SK-N-SH treated with all-trans-retinoic acid at 6 μM for 48 hours (cell line): ENCODE results near the gene UNC13C.

Experiments used
- ATAC-seq: fragments of 200-7000 bp; cut with Tn5 transposase; 3 replicates; pipeline ENCODE4 v1.9.1; 2020; ENCODE audit warnings: mild to moderate bottlenecking, moderate library complexity
- ARNTL ChIP-seq: fragments of 450-650 bp; formaldehyde crosslinking; IDR thresholded peaks from 2 replicates; pipeline ENCODE4 v1.5.0; 2020; ENCODE audit warnings: low read depth, mild to moderate bottlenecking, moderate library complexity, borderline replicate concordance
- BACH2 ChIP-seq: fragments of 250-450 bp; sonication (Bioruptor Pico); IDR thresholded peaks from 2 replicates; pipeline ENCODE4 v1.9.0; 2021; ENCODE audit warnings: mild to moderate bottlenecking, borderline replicate concordance
- CSDC2 ChIP-seq: fragments of 250-450 bp; sonication (Bioruptor Pico); IDR thresholded peaks from 2 replicates; pipeline ENCODE4 v1.5.0; 2020; ENCODE audit warnings: mild to moderate bottlenecking, moderate library complexity
- ESRRG ChIP-seq: fragments of 250-450 bp; sonication (Bioruptor Pico); IDR thresholded peaks from 2 replicates; pipeline ENCODE4 v1.6.1; 2021; ENCODE audit warnings: mild to moderate bottlenecking
- GLIS3 ChIP-seq: fragments of 250-450 bp; sonication (Bioruptor Pico); IDR thresholded peaks from 2 replicates; pipeline ENCODE4 v1.5.0; 2020; ENCODE audit warnings: mild to moderate bottlenecking, moderate library complexity
- ISL1 ChIP-seq: fragments of 250-450 bp; sonication (Bioruptor Pico); IDR thresholded peaks from 2 replicates; pipeline ENCODE4 v2.1.2; 2022; ENCODE audit warnings: mild to moderate bottlenecking, moderate library complexity
- OSR1 ChIP-seq: fragments of 250-450 bp; sonication (Bioruptor Pico); IDR thresholded peaks from 2 replicates; pipeline ENCODE4 v1.8.0; 2022; ENCODE audit warnings: moderate library complexity, mild to moderate bottlenecking, inconsistent platforms
- PPARA ChIP-seq: fragments of 250-450 bp; sonication (Bioruptor Pico); IDR thresholded peaks from 2 replicates; pipeline ENCODE4 v1.5.0; 2020; ENCODE audit warnings: mild to moderate bottlenecking, borderline replicate concordance
- RARB ChIP-seq: fragments of 250-450 bp; sonication (Bioruptor Pico); IDR thresholded peaks from 2 replicates; pipeline ENCODE4 v1.8.0; 2021; ENCODE audit warnings: mild to moderate bottlenecking, moderate library complexity
- SNAI2 ChIP-seq: fragments of 250-450 bp; sonication (Bioruptor Pico); IDR thresholded peaks from 2 replicates; pipeline ENCODE4 v1.5.0; 2020; ENCODE audit warnings: mild to moderate bottlenecking, moderate library complexity
- TCF4 ChIP-seq: fragments of 250-450 bp; sonication (Bioruptor Pico); IDR thresholded peaks from 2 replicates; pipeline ENCODE4 v1.8.0; 2021; ENCODE audit warnings: mild to moderate bottlenecking, moderate library complexity, borderline replicate concordance
- TOX ChIP-seq: fragments of 250-450 bp; sonication (Bioruptor Pico); IDR thresholded peaks from 2 replicates; pipeline ENCODE4 v1.8.0; 2021; ENCODE audit warnings: mild to moderate bottlenecking, moderate library complexity, borderline replicate concordance
- ZC3H10 ChIP-seq: fragments of 250-450 bp; sonication (Bioruptor Pico); IDR thresholded peaks from 2 replicates; pipeline ENCODE4 v1.5.1; 2021; ENCODE audit warnings: mild to moderate bottlenecking, moderate library complexity
- ZFP3 ChIP-seq: fragments of 250-450 bp; sonication (Bioruptor Pico); IDR thresholded peaks from 2 replicates; pipeline ENCODE4 v1.5.0; 2020; ENCODE audit warnings: mild to moderate bottlenecking, moderate library complexity
- ZNF565 ChIP-seq: fragments of 450-650 bp; formaldehyde crosslinking; conservative IDR thresholded peaks from 2 replicates; pipeline ENCODE4 v1.5.0; 2020; ENCODE audit warnings: low read depth, mild to moderate bottlenecking, moderate library complexity
- ZNF70 ChIP-seq: fragments of 450-650 bp; formaldehyde crosslinking; IDR thresholded peaks from 2 replicates; pipeline ENCODE4 v1.5.0; 2020; ENCODE audit warnings: mild to moderate bottlenecking, moderate library complexity
- ZNF8 ChIP-seq: fragments of 450-650 bp; formaldehyde crosslinking; IDR thresholded peaks from 2 replicates; pipeline ENCODE4 v1.5.0; 2020; ENCODE audit warnings: mild to moderate bottlenecking, moderate library complexity
- TF ChIP-seq, protein P1 (sequence below): fragments of 250-450 bp; sonication (Bioruptor Pico); IDR thresholded peaks from 2 replicates; pipeline ENCODE4 v1.8.0; 2020; ENCODE audit warnings: mild to moderate bottlenecking, moderate library complexity, borderline replicate concordance
- TF ChIP-seq, protein P2 (sequence below): fragments of 250-450 bp; sonication (Bioruptor Pico); IDR thresholded peaks from 2 replicates; pipeline ENCODE4 v1.5.1; 2020; ENCODE audit warnings: low read depth, mild to moderate bottlenecking, moderate library complexity
- TF ChIP-seq, protein P3 (sequence below): fragments of 250-450 bp; sonication (Bioruptor Pico); IDR thresholded peaks from 2 replicates; pipeline ENCODE4 v1.5.1; 2021; ENCODE audit warnings: mild to moderate bottlenecking, moderate library complexity
- TF ChIP-seq, protein P4 (sequence below): fragments of 250-450 bp; sonication (Bioruptor Pico); IDR thresholded peaks from 2 replicates; pipeline ENCODE4 v1.5.0; 2020; ENCODE audit warnings: mild to moderate bottlenecking, moderate library complexity
- TF ChIP-seq, protein P5 (sequence below): fragments of 250-450 bp; sonication (Bioruptor Pico); IDR thresholded peaks from 2 replicates; pipeline ENCODE4 v1.8.0; 2021; ENCODE audit warnings: low read depth, mild to moderate bottlenecking, moderate library complexity, borderline replicate concordance

UNC13C gene

DNA sequence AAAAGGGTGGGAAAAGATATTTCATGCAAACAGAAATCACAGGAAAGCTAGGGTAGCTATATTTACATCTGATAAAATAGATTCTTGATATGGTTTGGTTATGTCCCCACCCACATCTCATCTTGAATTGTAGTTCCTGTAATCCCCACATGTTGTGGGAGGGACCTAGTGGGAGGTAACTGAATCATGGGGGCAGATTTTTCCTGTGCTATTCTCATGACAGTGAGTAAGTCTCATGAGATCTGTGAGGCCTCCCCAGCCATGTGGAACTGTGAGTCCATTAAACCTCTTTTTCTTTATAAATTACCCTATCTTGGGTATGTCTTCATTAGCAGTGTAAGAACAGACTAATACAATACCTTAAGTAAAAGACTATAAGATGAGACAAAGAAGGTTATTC is 660.4 kb downstream of the UNC13C start:
- ATAC-seq: no peak
- no peak for TF ChIP-seq TOX (CRISPR knock-in tag)
- TF ChIP-seq, protein P1, sequence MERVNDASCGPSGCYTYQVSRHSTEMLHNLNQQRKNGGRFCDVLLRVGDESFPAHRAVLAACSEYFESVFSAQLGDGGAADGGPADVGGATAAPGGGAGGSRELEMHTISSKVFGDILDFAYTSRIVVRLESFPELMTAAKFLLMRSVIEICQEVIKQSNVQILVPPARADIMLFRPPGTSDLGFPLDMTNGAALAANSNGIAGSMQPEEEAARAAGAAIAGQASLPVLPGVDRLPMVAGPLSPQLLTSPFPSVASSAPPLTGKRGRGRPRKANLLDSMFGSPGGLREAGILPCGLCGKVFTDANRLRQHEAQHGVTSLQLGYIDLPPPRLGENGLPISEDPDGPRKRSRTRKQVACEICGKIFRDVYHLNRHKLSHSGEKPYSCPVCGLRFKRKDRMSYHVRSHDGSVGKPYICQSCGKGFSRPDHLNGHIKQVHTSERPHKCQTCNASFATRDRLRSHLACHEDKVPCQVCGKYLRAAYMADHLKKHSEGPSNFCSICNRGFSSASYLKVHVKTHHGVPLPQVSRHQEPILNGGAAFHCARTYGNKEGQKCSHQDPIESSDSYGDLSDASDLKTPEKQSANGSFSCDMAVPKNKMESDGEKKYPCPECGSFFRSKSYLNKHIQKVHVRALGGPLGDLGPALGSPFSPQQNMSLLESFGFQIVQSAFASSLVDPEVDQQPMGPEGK (CRISPR knock-in tag): no peak
- no peak for TF ChIP-seq ZNF8 (CRISPR knock-in tag)
- TF ChIP-seq TCF4 (CRISPR knock-in tag): no peak
- no peak for TF ChIP-seq ZNF70 (CRISPR knock-in tag)
- TF ChIP-seq RARB: no peak
- TF ChIP-seq ESRRG: no peak
- TF ChIP-seq OSR1 (CRISPR knock-in tag): no peak
- TF ChIP-seq GLIS3: no peak
- no peak for TF ChIP-seq PPARA (CRISPR knock-in tag)
- TF ChIP-seq ZC3H10: no peak
- no peak for TF ChIP-seq ISL1 (CRISPR knock-in tag)
- TF ChIP-seq, protein P2, sequence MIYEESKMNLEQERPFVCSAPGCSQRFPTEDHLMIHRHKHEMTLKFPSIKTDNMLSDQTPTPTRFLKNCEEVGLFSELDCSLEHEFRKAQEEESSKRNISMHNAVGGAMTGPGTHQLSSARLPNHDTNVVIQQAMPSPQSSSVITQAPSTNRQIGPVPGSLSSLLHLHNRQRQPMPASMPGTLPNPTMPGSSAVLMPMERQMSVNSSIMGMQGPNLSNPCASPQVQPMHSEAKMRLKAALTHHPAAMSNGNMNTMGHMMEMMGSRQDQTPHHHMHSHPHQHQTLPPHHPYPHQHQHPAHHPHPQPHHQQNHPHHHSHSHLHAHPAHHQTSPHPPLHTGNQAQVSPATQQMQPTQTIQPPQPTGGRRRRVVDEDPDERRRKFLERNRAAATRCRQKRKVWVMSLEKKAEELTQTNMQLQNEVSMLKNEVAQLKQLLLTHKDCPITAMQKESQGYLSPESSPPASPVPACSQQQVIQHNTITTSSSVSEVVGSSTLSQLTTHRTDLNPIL (CRISPR knock-in tag): no peak
- no peak for TF ChIP-seq ZNF565 (CRISPR knock-in tag)
- TF ChIP-seq, protein P3, sequence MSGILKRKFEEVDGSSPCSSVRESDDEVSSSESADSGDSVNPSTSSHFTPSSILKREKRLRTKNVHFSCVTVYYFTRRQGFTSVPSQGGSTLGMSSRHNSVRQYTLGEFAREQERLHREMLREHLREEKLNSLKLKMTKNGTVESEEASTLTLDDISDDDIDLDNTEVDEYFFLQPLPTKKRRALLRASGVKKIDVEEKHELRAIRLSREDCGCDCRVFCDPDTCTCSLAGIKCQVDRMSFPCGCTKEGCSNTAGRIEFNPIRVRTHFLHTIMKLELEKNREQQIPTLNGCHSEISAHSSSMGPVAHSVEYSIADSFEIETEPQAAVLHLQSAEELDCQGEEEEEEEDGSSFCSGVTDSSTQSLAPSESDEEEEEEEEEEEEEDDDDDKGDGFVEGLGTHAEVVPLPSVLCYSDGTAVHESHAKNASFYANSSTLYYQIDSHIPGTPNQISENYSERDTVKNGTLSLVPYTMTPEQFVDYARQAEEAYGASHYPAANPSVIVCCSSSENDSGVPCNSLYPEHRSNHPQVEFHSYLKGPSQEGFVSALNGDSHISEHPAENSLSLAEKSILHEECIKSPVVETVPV (CRISPR knock-in tag): no peak
- TF ChIP-seq, protein P4, sequence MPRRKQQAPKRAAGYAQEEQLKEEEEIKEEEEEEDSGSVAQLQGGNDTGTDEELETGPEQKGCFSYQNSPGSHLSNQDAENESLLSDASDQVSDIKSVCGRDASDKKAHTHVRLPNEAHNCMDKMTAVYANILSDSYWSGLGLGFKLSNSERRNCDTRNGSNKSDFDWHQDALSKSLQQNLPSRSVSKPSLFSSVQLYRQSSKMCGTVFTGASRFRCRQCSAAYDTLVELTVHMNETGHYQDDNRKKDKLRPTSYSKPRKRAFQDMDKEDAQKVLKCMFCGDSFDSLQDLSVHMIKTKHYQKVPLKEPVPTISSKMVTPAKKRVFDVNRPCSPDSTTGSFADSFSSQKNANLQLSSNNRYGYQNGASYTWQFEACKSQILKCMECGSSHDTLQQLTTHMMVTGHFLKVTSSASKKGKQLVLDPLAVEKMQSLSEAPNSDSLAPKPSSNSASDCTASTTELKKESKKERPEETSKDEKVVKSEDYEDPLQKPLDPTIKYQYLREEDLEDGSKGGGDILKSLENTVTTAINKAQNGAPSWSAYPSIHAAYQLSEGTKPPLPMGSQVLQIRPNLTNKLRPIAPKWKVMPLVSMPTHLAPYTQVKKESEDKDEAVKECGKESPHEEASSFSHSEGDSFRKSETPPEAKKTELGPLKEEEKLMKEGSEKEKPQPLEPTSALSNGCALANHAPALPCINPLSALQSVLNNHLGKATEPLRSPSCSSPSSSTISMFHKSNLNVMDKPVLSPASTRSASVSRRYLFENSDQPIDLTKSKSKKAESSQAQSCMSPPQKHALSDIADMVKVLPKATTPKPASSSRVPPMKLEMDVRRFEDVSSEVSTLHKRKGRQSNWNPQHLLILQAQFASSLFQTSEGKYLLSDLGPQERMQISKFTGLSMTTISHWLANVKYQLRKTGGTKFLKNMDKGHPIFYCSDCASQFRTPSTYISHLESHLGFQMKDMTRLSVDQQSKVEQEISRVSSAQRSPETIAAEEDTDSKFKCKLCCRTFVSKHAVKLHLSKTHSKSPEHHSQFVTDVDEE (CRISPR knock-in tag): no peak
- TF ChIP-seq BACH2 (CRISPR knock-in tag): no peak
- TF ChIP-seq ZFP3: no peak
- TF ChIP-seq, protein P5, sequence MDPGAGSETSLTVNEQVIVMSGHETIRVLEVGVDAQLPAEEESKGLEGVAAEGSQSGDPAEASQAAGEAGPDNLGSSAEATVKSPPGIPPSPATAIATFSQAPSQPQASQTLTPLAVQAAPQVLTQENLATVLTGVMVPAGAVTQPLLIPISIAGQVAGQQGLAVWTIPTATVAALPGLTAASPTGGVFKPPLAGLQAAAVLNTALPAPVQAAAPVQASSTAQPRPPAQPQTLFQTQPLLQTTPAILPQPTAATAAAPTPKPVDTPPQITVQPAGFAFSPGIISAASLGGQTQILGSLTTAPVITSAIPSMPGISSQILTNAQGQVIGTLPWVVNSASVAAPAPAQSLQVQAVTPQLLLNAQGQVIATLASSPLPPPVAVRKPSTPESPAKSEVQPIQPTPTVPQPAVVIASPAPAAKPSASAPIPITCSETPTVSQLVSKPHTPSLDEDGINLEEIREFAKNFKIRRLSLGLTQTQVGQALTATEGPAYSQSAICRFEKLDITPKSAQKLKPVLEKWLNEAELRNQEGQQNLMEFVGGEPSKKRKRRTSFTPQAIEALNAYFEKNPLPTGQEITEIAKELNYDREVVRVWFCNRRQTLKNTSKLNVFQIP (CRISPR knock-in tag): no peak

DNA sequence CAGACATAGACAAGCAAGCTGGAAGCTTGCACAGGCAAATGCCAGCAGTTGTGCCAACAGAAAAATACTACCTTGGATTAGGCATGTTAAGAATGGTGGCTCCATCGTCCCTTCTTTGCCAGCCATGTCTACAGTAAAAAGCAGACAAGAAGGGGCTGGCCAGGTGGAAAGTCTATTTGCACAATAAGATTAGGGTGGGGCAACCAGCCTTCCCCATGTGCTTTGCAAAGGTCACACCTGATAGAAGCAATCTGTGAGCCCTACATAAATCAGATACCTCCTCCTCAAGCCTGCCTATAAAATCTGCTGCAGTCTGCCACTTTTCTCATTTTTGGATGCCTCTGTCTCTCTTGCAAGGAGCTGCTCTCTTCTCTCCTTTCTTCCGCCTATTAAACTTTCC is 662.6 kb downstream of the UNC13C start:
- ATAC-seq: no peak
- TF ChIP-seq ZFP3 (no peak), PPARA (CRISPR knock-in tag) (no peak), ARNTL (CRISPR knock-in tag) (no peak), SNAI2 (CRISPR knock-in tag) (no peak), BACH2 (CRISPR knock-in tag) (no peak), ZC3H10 (no peak), ZNF565 (CRISPR knock-in tag) (no peak), ESRRG (no peak), CSDC2 (CRISPR knock-in tag) (no peak)
- TF ChIP-seq, protein P3 (CRISPR knock-in tag): no peak
- TF ChIP-seq, protein P4 (CRISPR knock-in tag): no peak
- TF ChIP-seq, protein P2 (CRISPR knock-in tag): no peak
- TF ChIP-seq, protein P1 (CRISPR knock-in tag): no peak
